ENCODE data around the gene ARHGAP5.

Gene ARHGAP5

GRCh38 chr14:32171469-32171868 lies 94.4 kb downstream of the ARHGAP5 start:
- DNase-seq (ENCODE audit: low read depth, low spot score), result no peak

GRCh38 chr14:32183151-32184058 lies 106.3 kb downstream of the ARHGAP5 start:
- DNase-seq (ENCODE audit: low read depth, low spot score), result no peak

- no peak for DNase-seq (ENCODE audit: low read depth, low spot score)
These were observed 108.0 kb downstream of the ARHGAP5 start for GRCh38 chr14:32185097-32185496.

GRCh38 chr14:32186248-32186647 lies 109.1 kb downstream of the ARHGAP5 start:
- no peak for DNase-seq (ENCODE audit: low read depth, low spot score)

- no peak for DNase-seq (ENCODE audit: low read depth, low spot score)
These were observed 112.7 kb downstream of the ARHGAP5 start for GRCh38 chr14:32189811-32190210.

GRCh38 chr14:32190673-32191072 lies 113.6 kb downstream of the ARHGAP5 start:
- no peak for DNase-seq (ENCODE audit: low read depth, low spot score)

- no peak for DNase-seq (ENCODE audit: low read depth, low spot score)
These were observed 115.7 kb downstream of the ARHGAP5 start for GRCh38 chr14:32192712-32193373.

- no peak for DNase-seq (ENCODE audit: low read depth, low spot score)
These were observed 116.4 kb downstream of the ARHGAP5 start for GRCh38 chr14:32193532-32193931.

GRCh38 chr14:32195636-32196035 lies 118.5 kb downstream of the ARHGAP5 start:
- DNase-seq (ENCODE audit: low read depth, low spot score), result no peak

- DNase-seq (ENCODE audit: low read depth, low spot score), result no peak
These were observed 120.8 kb downstream of the ARHGAP5 start for GRCh38 chr14:32197919-32198318.

GRCh38 chr14:32200368-32201192 lies 123.5 kb downstream of the ARHGAP5 start:
- no peak for DNase-seq (ENCODE audit: low read depth, low spot score)

- peak; percentile 25 for DNase-seq (ENCODE audit: low read depth, low spot score)
These were observed 124.2 kb downstream of the ARHGAP5 start for GRCh38 chr14:32201193-32201815.

- DNase-seq (ENCODE audit: low read depth, low spot score), result peak; percentile 2
These were observed 124.8 kb downstream of the ARHGAP5 start, which contains the start of gene RNU6-7 for GRCh38 chr14:32201816-32202490. TSS of gene RNU6-7 (plus strand) at chr14:32202045.

- DNase-seq (ENCODE audit: low read depth, low spot score), result peak; percentile 18
These were observed 125.4 kb downstream of the ARHGAP5 start for GRCh38 chr14:32202491-32202997.

- peak; percentile 60 for DNase-seq (ENCODE audit: low read depth, low spot score)
These were observed 126.1 kb downstream of the ARHGAP5 start, which contains the start of gene RNU6-8 for GRCh38 chr14:32202998-32203882. TSS of gene RNU6-8 (minus strand) at chr14:32203269.

GRCh38 chr14:32203928-32204357 lies 126.8 kb downstream of the ARHGAP5 start:
- DNase-seq (ENCODE audit: low read depth, low spot score), result no peak

- DNase-seq (ENCODE audit: low read depth, low spot score), result no peak
These were observed 128.4 kb downstream of the ARHGAP5 start for GRCh38 chr14:32205554-32205953.

GRCh38 chr14:32205984-32206383 lies 128.9 kb downstream of the ARHGAP5 start:
- no peak for DNase-seq (ENCODE audit: low read depth, low spot score)

GRCh38 chr14:32206552-32206951 lies 129.4 kb downstream of the ARHGAP5 start:
- DNase-seq (ENCODE audit: low read depth, low spot score), result no peak
